T-helper 2 cell treated with Interferon-gamma antibody and Interleukin-4, amounts not matched to agents 5 μg/mL and 100 μg/mL, for 36 hours (primary cell): Measurements from ENCODE around the gene SLC25A22.

Source experiments
- DNase-seq: peaks from one replicate; pipeline ENCODE4 v3.0.0; 2021; ENCODE audit warnings: low spot score
- H3K27ac Mint-ChIP-seq: one replicate; pipeline ENCODE4 v1.8.0; 2021; ENCODE audit warnings: mild to moderate bottlenecking, mixed read lengths
- H3K27me3 Mint-ChIP-seq: one replicate; pipeline ENCODE4 v1.8.0; 2021; ENCODE audit warnings: low read depth, mixed read lengths
- H3K36me3 Mint-ChIP-seq: one replicate; pipeline ENCODE4 v1.8.0; 2021; ENCODE audit warnings: low read depth, mixed read lengths
- H3K4me1 Mint-ChIP-seq: one replicate; pipeline ENCODE4 v1.8.0; 2021; ENCODE audit warnings: low read depth, mixed read lengths
- H3K4me3 Mint-ChIP-seq: one replicate; pipeline ENCODE4 v1.8.0; 2022; ENCODE audit warnings: mild to moderate bottlenecking, moderate library complexity, mixed read lengths
- H3K9me3 Mint-ChIP-seq: one replicate; pipeline ENCODE4 v1.8.0; 2021; ENCODE audit warnings: mixed read lengths

The SLC25A22 gene

GRCh38 chr11:830295-831117, 32.4 kb upstream of the SLC25A22 start:
- H3K9me3 Mint-ChIP-seq: no peaks in the 10 kb centered on the region
- DNase-seq: peak; percentile 53
- H3K4me1 Mint-ChIP-seq: peaks cover 14% of the 10 kb centered on the region
- H3K27ac Mint-ChIP-seq: no peak overlapping the region
- H3K4me3 Mint-ChIP-seq: peak overlapping the region; percentile 9
- peaks cover under 1% of the 10 kb centered on the region for H3K36me3 Mint-ChIP-seq
- peaks cover 37% of the 10 kb centered on the region for H3K27me3 Mint-ChIP-seq

GRCh38 chr11:829847-830294, 31.8 kb upstream of the SLC25A22 start:
- Mint-ChIP-seq H3K27me3 (peaks cover 37% of the 10 kb centered on the region), H3K27ac (no peak overlapping the region), H3K9me3 (no peaks in the 10 kb centered on the region), H3K36me3 (peaks cover 6% of the 10 kb centered on the region), H3K4me1 (peaks cover 14% of the 10 kb centered on the region), H3K4me3 (peak overlapping the region; percentile 36)
- no peak for DNase-seq

DNA sequence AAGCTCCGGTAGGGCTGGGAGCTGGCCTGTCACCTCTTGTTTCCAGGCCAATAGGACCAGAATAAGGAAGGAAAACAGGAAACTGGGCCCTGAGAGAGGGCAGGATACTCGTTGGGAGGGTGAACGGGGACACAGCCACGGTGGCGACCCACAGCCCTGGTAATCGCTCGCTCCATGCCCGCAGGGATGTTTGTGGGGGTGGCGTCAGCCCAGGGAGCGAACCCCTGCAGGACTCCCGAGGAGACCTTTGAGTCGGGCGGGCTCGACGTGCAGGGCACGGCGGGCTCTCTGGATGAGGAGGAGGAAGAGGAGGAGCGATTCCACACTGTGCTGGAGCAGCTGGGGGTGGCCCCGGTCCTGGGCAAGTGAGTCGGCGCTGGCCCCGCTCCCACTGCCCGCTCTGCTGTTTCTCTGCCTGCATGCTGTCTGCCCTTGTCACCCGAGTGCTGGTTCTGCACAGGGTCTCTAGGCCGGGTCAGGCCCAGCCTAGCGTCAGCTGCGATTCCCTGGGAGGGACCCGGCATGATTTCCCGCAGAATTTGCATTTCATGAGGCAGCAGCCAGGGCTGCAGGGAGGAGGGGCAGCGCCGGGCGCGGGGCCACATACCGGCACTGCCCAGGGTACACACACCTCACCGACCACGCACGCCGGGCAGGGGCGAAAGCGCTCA, 31.2 kb upstream of the SLC25A22 start:
- DNase-seq: no peak
- peak overlapping the region; percentile 36 for H3K4me3 Mint-ChIP-seq
- H3K27me3 Mint-ChIP-seq: peaks cover 37% of the 10 kb centered on the region
- H3K4me1 Mint-ChIP-seq: peaks cover 14% of the 10 kb centered on the region
- H3K9me3 Mint-ChIP-seq: no peaks in the 10 kb centered on the region
- no peak overlapping the region for H3K27ac Mint-ChIP-seq
- peaks cover 9% of the 10 kb centered on the region for H3K36me3 Mint-ChIP-seq

- Mint-ChIP-seq H3K4me1 (peaks cover 12% of the 10 kb centered on the region), H3K4me3 (peak overlapping the region; percentile 76), H3K27me3 (peaks cover 37% of the 10 kb centered on the region), H3K27ac (no peak overlapping the region), H3K9me3 (no peaks in the 10 kb centered on the region), H3K36me3 (peaks cover 9% of the 10 kb centered on the region)
- DNase-seq: no peak
These were observed 30.6 kb upstream of the SLC25A22 start for GRCh38 chr11:828506-829175.

DNA sequence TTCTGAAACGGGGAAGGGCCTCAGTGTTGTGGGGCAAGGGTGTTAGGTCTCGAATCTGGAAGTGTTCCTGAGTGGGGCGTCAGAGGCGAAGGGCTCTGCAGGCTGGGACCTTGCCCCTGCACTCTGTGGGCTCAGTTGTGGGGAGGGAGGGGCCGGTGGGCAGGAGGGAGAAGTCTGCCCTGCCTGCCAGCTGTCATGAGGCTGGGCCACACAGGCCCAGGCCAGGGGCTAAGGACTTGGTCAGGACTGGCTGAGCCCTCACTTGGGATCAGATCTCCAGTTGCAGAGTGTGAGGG, 29.8 kb upstream of the SLC25A22 start, which contains the start of gene CRACR2B:
CRACR2B (plus strand) TSS at position 23 of the 296 bp plus-strand sequence. CDS start 689 bp downstream, outside the sequence.
- Mint-ChIP-seq H3K4me1 (peaks cover 12% of the 10 kb centered on the region), H3K27me3 (peaks cover 37% of the 10 kb centered on the region), H3K9me3 (no peaks in the 10 kb centered on the region), H3K36me3 (peaks cover 10% of the 10 kb centered on the region), H3K27ac (peak within 1 kb of the TSS; percentile 78), H3K4me3 (peak within 1 kb of the TSS; percentile 81)
- DNase-seq: no peak

DNA sequence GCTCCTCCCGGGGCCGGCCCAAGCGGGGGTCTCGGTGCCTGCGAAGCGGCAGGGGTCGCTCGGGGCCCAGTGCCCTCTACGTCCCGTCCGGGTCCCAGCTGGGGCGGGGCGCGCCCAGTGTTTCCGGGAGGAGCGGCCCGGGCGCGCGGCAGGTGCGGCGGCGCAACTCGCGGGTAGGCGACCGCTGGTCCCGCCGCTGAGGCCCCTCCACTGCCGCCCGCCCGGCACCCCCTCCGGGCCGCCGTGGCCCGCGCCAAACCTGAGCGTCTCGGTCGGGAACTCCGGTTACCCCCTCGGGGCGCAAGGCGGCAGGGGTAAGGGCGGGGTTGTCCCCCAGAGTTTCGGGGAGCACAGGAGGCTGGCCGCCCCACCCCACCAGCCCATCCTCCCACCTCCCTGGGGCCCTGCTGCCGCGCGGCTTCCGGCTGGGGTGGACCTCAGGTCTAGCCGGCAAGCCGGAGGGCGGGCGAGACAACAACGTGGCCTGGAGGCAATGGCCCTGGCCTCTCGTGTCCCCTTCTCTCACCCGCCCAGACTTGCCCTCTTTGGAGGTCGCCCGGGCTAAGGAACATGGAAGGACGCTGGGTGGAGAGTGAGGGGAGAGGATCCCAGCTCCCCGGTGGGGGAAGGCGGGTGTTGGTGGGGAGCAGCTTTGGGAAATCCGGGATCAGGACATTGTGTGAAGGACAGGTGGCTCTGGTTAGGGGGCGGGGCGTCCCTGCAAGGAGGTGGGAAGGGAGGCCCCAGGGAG, 29.2 kb upstream of the SLC25A22 start:
- DNase-seq: no peak
- H3K27me3 Mint-ChIP-seq: peaks cover 37% of the 10 kb centered on the region
- H3K27ac Mint-ChIP-seq: peak overlapping the region; percentile 21
- H3K4me3 Mint-ChIP-seq: peak overlapping the region; percentile 76
- H3K36me3 Mint-ChIP-seq: peaks cover 10% of the 10 kb centered on the region
- no peaks in the 10 kb centered on the region for H3K9me3 Mint-ChIP-seq
- peaks cover 12% of the 10 kb centered on the region for H3K4me1 Mint-ChIP-seq

DNA sequence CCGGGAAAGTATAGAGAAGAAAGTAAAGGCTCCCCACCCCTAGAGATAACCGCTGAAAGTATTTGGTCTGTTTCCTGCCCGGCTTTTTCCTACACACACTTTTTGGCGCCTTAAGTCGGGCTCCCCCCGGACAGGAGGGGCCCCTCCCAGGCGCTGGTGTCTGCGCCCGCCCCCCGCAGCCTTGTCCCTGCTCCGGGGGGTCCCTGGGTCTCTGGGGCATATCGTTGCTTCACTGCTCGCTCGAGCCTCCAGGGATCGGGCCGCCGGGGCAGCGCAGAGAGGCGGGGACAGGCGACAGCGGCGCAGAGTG, 28.7 kb upstream of the SLC25A22 start:
- Mint-ChIP-seq H3K27ac (peak overlapping the region; percentile 78), H3K4me1 (peaks cover 12% of the 10 kb centered on the region), H3K9me3 (no peaks in the 10 kb centered on the region), H3K4me3 (peak overlapping the region; percentile 81), H3K36me3 (peaks cover 10% of the 10 kb centered on the region), H3K27me3 (peaks cover 36% of the 10 kb centered on the region)
- no peak for DNase-seq

DNA sequence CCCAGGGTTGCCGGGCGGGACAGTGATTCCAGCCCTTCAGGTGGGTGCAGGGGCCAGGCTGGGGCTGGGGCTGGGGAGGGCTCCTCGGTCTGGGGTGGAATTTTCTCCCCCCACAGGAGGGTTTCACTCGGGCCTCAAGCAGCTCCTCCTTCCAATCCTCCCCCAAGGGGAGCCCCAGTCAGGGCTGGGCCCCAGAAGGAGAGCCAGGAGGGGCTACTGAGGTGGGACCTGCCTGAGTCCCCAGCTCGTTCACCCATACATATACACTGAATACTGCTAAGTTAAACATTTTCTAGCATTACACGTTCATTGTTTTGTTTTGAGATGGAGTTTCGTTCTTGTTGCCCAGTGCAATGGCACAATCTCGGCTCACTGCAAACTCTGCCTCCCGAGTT, 28.1 kb upstream of the SLC25A22 start:
- H3K4me1 Mint-ChIP-seq: peaks cover 12% of the 10 kb centered on the region
- peaks cover 30% of the 10 kb centered on the region for H3K27me3 Mint-ChIP-seq

GRCh38 chr11:825366-826226, 27.5 kb upstream of the SLC25A22 start:
- Mint-ChIP-seq H3K27me3 (peaks cover 27% of the 10 kb centered on the region), H3K9me3 (no peaks in the 10 kb centered on the region), H3K4me1 (peaks cover 17% of the 10 kb centered on the region), H3K4me3 (no peak overlapping the region), H3K27ac (no peak overlapping the region), H3K36me3 (peaks cover 10% of the 10 kb centered on the region)
- DNase-seq: no peak

More for the DNA sequence above, 28.1 kb upstream of the SLC25A22 start:
- peaks cover 10% of the 10 kb centered on the region for H3K36me3 Mint-ChIP-seq
- no peaks in the 10 kb centered on the region for H3K9me3 Mint-ChIP-seq
- no peak for DNase-seq
- peak overlapping the region; percentile 78 for H3K27ac Mint-ChIP-seq
- H3K4me3 Mint-ChIP-seq: peak overlapping the region; percentile 81

- DNase-seq: no peak
- H3K4me1 Mint-ChIP-seq: peaks cover 17% of the 10 kb centered on the region
- H3K27ac Mint-ChIP-seq: no peak overlapping the region
- no peak overlapping the region for H3K4me3 Mint-ChIP-seq
- H3K36me3 Mint-ChIP-seq: peaks cover 10% of the 10 kb centered on the region
- H3K27me3 Mint-ChIP-seq: peaks cover 24% of the 10 kb centered on the region
- H3K9me3 Mint-ChIP-seq: no peaks in the 10 kb centered on the region
These were observed 26.9 kb upstream of the SLC25A22 start for GRCh38 chr11:824942-825341.

DNA sequence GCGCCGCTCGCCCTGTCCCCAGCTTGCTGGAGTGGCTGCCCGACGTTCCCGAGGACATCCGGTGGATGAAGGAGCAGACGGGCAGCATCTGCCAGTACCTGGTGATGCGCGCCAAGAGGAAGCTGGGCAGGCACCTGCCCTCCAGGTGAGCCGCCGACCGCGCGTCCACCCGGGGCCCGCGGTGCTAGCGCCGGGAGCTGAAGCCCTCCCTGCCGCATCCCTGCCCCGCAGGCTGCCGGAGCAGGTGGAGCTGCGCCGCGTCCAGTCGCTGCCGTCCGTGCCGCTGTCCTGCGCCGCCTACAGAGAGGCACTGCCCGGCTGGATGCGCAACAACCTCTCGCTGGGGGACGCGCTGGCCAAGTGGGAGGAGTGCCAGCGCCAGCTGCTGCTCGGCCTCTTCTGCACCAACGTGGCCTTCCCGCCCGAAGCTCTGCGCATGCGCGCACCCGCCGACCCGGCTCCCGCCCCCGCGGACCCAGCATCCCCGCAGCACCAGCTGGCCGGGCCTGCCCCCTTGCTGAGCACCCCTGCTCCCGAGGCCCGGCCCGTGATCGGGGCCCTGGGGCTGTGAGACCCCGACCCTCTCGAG, 26.3 kb upstream of the SLC25A22 start:
- Mint-ChIP-seq H3K4me1 (peaks cover 17% of the 10 kb centered on the region), H3K4me3 (no peak overlapping the region), H3K27ac (no peak overlapping the region), H3K9me3 (no peaks in the 10 kb centered on the region), H3K36me3 (peaks cover 10% of the 10 kb centered on the region), H3K27me3 (peaks cover 19% of the 10 kb centered on the region)
- no peak for DNase-seq

DNA sequence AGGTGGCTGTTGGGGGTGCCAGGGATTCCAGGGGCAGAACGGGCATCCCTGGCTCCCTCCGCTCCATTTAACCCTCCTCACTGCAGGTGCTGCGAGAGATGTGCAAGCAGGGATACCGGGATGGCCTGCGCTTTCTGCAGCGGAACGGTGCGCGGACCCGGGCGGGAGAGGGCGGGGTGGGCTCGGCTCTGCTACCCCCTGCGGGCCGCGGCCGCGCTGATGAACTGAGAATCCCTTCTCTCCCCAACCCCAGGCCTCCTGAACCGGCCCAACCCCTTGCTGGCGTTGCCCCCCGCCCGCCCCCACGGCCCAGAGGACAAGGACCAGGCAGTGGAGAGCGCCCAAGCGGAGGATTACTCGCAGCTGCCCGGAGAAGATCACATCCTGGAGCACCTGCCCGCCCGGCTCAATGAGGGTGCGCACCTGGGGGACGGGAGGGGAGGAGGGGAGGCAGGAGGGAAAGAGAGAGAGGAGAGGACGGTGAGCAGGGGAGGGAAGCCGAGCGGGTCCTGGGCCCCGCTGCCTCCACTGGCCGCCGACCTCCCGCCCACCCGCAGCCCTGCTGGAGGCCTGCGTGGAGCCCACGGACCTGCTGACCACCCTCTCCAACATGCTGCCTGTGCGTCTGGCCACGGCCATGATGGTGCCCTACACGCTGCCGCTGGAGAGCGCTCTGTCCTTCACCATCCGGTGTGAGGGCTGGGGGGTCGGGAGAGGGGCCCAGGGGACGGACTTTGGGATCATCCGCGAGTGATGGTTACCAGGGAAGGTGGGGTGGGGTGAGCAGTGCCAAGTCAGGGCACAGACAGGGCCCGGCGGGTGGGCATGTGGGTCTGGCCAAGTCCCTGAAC, 25.6 kb upstream of the SLC25A22 start:
- peaks cover 15% of the 10 kb centered on the region for H3K4me1 Mint-ChIP-seq
- peaks cover 11% of the 10 kb centered on the region for H3K27me3 Mint-ChIP-seq
- H3K36me3 Mint-ChIP-seq: peaks cover 10% of the 10 kb centered on the region
- no peak overlapping the region for H3K27ac Mint-ChIP-seq
- no peak overlapping the region for H3K4me3 Mint-ChIP-seq
- no peak for DNase-seq
- no peaks in the 10 kb centered on the region for H3K9me3 Mint-ChIP-seq
